K562 (cell line): Measurements from ENCODE around the gene C9orf50. TPM values are rescaled to one million over a fixed set of nuclear protein-coding genes. Genes with fewer than 3 reads are reported as not detected.

ENCODE experiments used
- ATAC-seq: fragments of 200-7000 bp; cut with Tn5 transposase; 3 replicates; pipeline ENCODE4 v1.9.1; 2020; ENCODE audit warnings: moderate library complexity
- BruUV-seq: library from RNA; stranded (reverse); fragments of 400-500 nt; replicated peaks from 2 replicates; lab custom pipeline; 2021; lab: Mats Ljungman, UMichigan
- CTCF ChIA-PET: fragments of 300-600 bp; formaldehyde crosslinking; extraction: SDS; loops from one replicate; lab custom pipeline; 2021; ENCODE audit warnings: low intra/inter-chr PET ratio; lab: Yijun Ruan, JAX
- POLR2A ChIA-PET: fragments of 300-600, 350-650 bp; sonication (Branson Sonifier 250); formaldehyde crosslinking; extraction: SDS; loops from one replicate; lab custom pipeline; 2021; ENCODE audit warnings: antibody characterized with exemption, inconsistent platforms; lab: Yijun Ruan, JAX
- DNase-seq, 4 experiments: peaks; one replicate each; pipeline versions ENCODE4 v3.0.0 to v3.0.0-alpha.2; 2011 to 2018; ENCODE audit warnings: low spot score in 3 of 4, mixed read lengths in 3 of 4; ENCODE audit errors: extremely low read depth in 1 of 4
- FAIRE-seq: peaks from 2 replicates; lab custom pipeline; 2011; peaks lifted over from hg19 to GRCh38; lab: Jason Lieb, UNC
- H2AFZ ChIP-seq: 2 replicates; pipeline ENCODE4 v1.6.0; 2011; ENCODE audit warnings: low read depth, low read length, control low read depth, inconsistent platforms
- H3K27ac ChIP-seq: fragments of 200-600 bp; 3 replicates; pipeline ENCODE4 v1.8.0; 2011; ENCODE audit warnings: low read depth, mild to moderate bottlenecking, control low read depth, inconsistent platforms, low read length, moderate library complexity, mixed read lengths; ENCODE audit errors: extremely low read depth
- H3K27me3 ChIP-seq, 2 experiments: fragments of 300-600 bp in 1 of 2; 2 replicates in 1 of 2; 3 replicates in 1 of 2; pipeline versions ENCODE4 v1.6.0 to v1.8.0; 2011; ENCODE audit warnings: inconsistent platforms in 2 of 2, low read length in 2 of 2, mild to moderate bottlenecking in 1 of 2, mixed read lengths in 1 of 2, moderate library complexity in 1 of 2; ENCODE audit not compliant: control insufficient read depth in 2 of 2, insufficient read depth in 2 of 2
- H3K36me3 ChIP-seq: fragments of 300-600 bp; 3 replicates; pipeline ENCODE4 v1.8.0; 2011; ENCODE audit warnings: mild to moderate bottlenecking, low read length, inconsistent platforms; ENCODE audit not compliant: control insufficient read depth, insufficient read depth
- H3K4me1 ChIP-seq, 2 experiments: fragments of 200-600 bp in 1 of 2; replicated peaks in 1 of 2; 2 replicates in 1 of 2; 3 replicates in 1 of 2; pipeline versions ENCODE4 v1.5.1 to v1.8.0; 2011; ENCODE audit warnings: inconsistent platforms in 2 of 2, low read length in 2 of 2, mild to moderate bottlenecking in 1 of 2, mixed read lengths in 1 of 2, moderate library complexity in 1 of 2; ENCODE audit not compliant: control insufficient read depth in 2 of 2, insufficient read depth in 2 of 2
- H3K4me2 ChIP-seq: 2 replicates; pipeline ENCODE4 v1.6.1; 2011; ENCODE audit warnings: low read length, control low read depth, inconsistent platforms, mixed read lengths; ENCODE audit not compliant: insufficient read depth
- H3K4me3 ChIP-seq: fragments of 200-600 bp; sonication (generic), shearing (Covaris generic); 2 replicates; pipeline ENCODE4 v1.5.1; 2016; ENCODE audit warnings: control low read depth, inconsistent platforms
- H3K79me2 ChIP-seq: fragments of 200-600 bp; 3 replicates; pipeline ENCODE4 v1.8.0; 2011; ENCODE audit warnings: low read length, inconsistent platforms; ENCODE audit not compliant: control insufficient read depth, insufficient read depth
- H3K9ac ChIP-seq, 2 experiments: 2 replicates each; pipeline versions ENCODE4 v1.6.0 to v1.6.1; 2011; ENCODE audit warnings: low read depth in 2 of 2, low read length in 2 of 2, control low read depth in 1 of 2, inconsistent platforms in 1 of 2, mild to moderate bottlenecking in 1 of 2, mixed read lengths in 1 of 2; ENCODE audit not compliant: insufficient read depth in 1 of 2
- H3K9me1 ChIP-seq: one replicate; pipeline ENCODE4 v1.6.0; 2011; ENCODE audit warnings: inconsistent platforms, mild to moderate bottlenecking, low read length, moderate library complexity; ENCODE audit not compliant: control insufficient read depth, insufficient read depth
- H3K9me3 ChIP-seq: replicated peaks from 2 replicates; pipeline ENCODE4 v1.5.1; 2011; ENCODE audit warnings: low read depth, low read length, inconsistent platforms; ENCODE audit not compliant: control insufficient read depth, insufficient read depth
- H4K20me1 ChIP-seq: replicated peaks from 2 replicates; pipeline ENCODE4 v1.6.1; 2011; ENCODE audit warnings: low read length, inconsistent platforms, mixed read lengths; ENCODE audit not compliant: control insufficient read depth, insufficient read depth
- ARNT ChIP-seq, 2 experiments: fragments of 450-650 bp; IDR thresholded peaks; 2 replicates each; pipeline ENCODE4 v1.6.1; 2016; ENCODE audit warnings: mild to moderate bottlenecking in 1 of 2
- FUS ChIP-seq: fragments of 200-400 bp; formaldehyde crosslinking; optimal IDR thresholded peaks from 2 replicates; pipeline ENCODE3; 2017; ENCODE audit warnings: low read depth, low read length
- MCM5 ChIP-seq: fragments of 450-650 bp; IDR thresholded peaks from 2 replicates; pipeline ENCODE4 v1.6.1; 2016; ENCODE audit warnings: low read depth
- ZNF311 ChIP-seq: fragments of 250-450 bp; sonication (Bioruptor Pico); IDR thresholded peaks from 2 replicates; pipeline ENCODE4 v1.4.0; 2020; ENCODE audit warnings: mild to moderate bottlenecking, moderate library complexity
- ZNF699 ChIP-seq: fragments of 250-450 bp; sonication (Bioruptor Pico); IDR thresholded peaks from 2 replicates; pipeline ENCODE4 v1.8.0; 2021; ENCODE audit warnings: mild to moderate bottlenecking, moderate library complexity; ENCODE audit not compliant: insufficient replicate concordance
- ZSCAN29 ChIP-seq: fragments of 450-650 bp; IDR thresholded peaks from 2 replicates; pipeline ENCODE4 v1.6.1; 2017
- WGBS: fragments of 100-300 bp; shearing (Covaris generic); methylation state at CpG from one replicate; pipeline ENCODE4 v1.1.6; 2016; ENCODE audit warnings: low coverage, mixed read lengths; ENCODE audit not compliant: insufficient coverage; ENCODE audit errors: missing lambda C conversion rate; 5-methylcytosine and 5-hydroxymethylcytosine counted together
- in situ Hi-C: fragments of 300-500 bp; cut with MboI; formaldehyde crosslinking; loops from 4 replicates; pipeline ENCODE4 v1.15.0; 2018; ENCODE audit warnings: inconsistent platforms, mixed read lengths
- intact Hi-C: fragments of 100-400 bp; cut with micrococcal nuclease; formaldehyde crosslinking; loops from 2 replicates; pipeline ENCODE4 v1.14.2; 2022
- polyA plus RNA-seq, 8 experiments: library from polyadenylated mRNA; depleted of rRNA in 4 of 8; stranded (reverse) in 5 of 8; unstranded in 3 of 8; fragments of >200 nt; fragmentation: Nextera tagmentation in 2 of 8; fragmentation: Illumina TruSeq in 1 of 8; extraction: Ambion mirVana in 2 of 8; extraction: Trizol in 1 of 8; gene quantifications; 2 replicates each; pipeline versions ENCODE4 v1.2.1 to v1.2.3, GENCODE V29; 2011 to 2014; ENCODE audit warnings: inconsistent platforms in 1 of 8, missing spikeins in 1 of 8
- total RNA-seq, 7 experiments: library from RNA; depleted of rRNA in 6 of 7; stranded (reverse); fragments of >200 nt in 6 of 7; fragmentation: Illumina TruSeq in 2 of 7; extraction: Trizol in 2 of 7; gene quantifications; 2 replicates each; pipeline versions ENCODE4 v1.2.1 to v1.2.3, GENCODE V29; 2011 to 2021; ENCODE audit warnings: low replicate concordance in 1 of 7
- TF ChIP-seq, protein P1 (sequence below): sonication (generic); formaldehyde crosslinking; IDR thresholded peaks from 2 replicates; pipeline ENCODE4 v1.8.0; 2022; ENCODE audit warnings: mild to moderate bottlenecking, missing genetic modification reagents, borderline replicate concordance
- TF ChIP-seq, protein P2 (sequence below): fragments of 450-650 bp; formaldehyde crosslinking; IDR thresholded peaks from 2 replicates; pipeline ENCODE4 v1.4.0; 2022; ENCODE audit warnings: mild to moderate bottlenecking, moderate library complexity

C9orf50 gene
- total and polyA plus RNA-seq, 9 of the 15 experiments (the other 6 are each of a cell fraction or from before 2014, with no cell fraction given), result not detected

DNA sequence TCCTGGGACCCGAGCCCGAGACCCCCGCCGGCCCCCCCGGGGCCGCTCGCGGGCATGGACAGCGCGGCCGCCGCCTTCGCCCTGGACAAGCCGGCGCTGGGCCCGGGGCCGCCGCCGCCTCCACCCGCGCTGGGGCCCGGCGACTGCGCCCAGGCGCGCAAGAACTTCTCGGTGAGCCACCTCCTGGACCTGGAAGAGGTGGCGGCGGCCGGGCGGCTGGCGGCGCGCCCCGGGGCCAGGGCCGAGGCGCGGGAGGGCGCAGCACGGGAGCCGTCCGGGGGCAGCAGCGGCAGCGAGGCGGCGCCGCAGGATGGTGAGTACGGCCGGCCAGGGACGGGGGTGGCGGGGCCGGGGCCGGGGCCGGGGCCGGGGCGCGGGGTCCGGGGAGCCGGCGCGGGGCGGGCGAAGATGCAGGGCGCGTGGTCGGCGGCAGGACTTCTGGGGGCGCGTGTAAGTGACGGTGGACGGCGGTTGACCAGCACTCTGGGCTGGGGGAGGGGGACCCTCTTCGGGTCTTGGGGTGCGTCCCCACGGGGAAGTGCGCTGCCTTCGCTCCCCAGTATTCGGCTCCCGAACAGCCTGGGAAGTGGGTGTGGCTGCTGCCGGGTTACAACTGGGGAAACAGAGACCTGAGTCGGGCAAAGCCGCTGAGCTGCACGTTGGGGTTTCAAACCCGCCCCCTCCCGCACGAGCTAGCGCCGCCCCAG, 45.1 kb upstream of the C9orf50 start:
- Histone ChIP-seq H3K9me1 (peaks cover 3% of the 10 kb centered on the region), H3K4me2 (no peak overlapping the region), H3K27me3 (peaks cover 24 to 49% of the 10 kb centered on the region in 2 experiments), H2AFZ (no peak overlapping the region), H3K27ac (no peak overlapping the region), H3K4me3 (no peak overlapping the region), H3K9ac (no peak overlapping the region), H3K9me3 (no peaks in the 10 kb centered on the region), H4K20me1 (peaks cover 4% of the 10 kb centered on the region; the same call in 1 of the 2 replicates), H3K4me1 (peaks cover 0 to 29% of the 10 kb centered on the region in 2 experiments; a peak in 2 of 5 replicates), H3K79me2 (no peaks in the 10 kb centered on the region), H3K36me3 (no peaks in the 10 kb centered on the region; the same call in 2 of the 3 replicates)
- no TSS peak for BruUV-seq
- POLR2A ChIA-PET, result no interaction called here
- TF ChIP-seq ZNF699 (CRISPR knock-in tag) (no peak), ARNT (IDR thresholded peaks at IDR 0.05) (no peak), MCM5 (no peak), ZSCAN29 (no peak), FUS (no peak), ZNF311 (no peak)
- TF ChIP-seq, protein P1, sequence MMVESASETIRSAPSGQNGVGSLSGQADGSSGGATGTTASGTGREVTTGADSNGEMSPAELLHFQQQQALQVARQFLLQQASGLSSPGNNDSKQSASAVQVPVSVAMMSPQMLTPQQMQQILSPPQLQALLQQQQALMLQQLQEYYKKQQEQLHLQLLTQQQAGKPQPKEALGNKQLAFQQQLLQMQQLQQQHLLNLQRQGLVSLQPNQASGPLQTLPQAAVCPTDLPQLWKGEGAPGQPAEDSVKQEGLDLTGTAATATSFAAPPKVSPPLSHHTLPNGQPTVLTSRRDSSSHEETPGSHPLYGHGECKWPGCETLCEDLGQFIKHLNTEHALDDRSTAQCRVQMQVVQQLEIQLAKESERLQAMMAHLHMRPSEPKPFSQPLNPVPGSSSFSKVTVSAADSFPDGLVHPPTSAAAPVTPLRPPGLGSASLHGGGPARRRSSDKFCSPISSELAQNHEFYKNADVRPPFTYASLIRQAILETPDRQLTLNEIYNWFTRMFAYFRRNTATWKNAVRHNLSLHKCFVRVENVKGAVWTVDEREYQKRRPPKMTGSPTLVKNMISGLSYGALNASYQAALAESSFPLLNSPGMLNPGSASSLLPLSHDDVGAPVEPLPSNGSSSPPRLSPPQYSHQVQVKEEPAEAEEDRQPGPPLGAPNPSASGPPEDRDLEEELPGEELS (CRISPR knock-in tag), result no peak
- TF ChIP-seq, protein P2, sequence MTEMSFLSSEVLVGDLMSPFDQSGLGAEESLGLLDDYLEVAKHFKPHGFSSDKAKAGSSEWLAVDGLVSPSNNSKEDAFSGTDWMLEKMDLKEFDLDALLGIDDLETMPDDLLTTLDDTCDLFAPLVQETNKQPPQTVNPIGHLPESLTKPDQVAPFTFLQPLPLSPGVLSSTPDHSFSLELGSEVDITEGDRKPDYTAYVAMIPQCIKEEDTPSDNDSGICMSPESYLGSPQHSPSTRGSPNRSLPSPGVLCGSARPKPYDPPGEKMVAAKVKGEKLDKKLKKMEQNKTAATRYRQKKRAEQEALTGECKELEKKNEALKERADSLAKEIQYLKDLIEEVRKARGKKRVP (CRISPR knock-in tag), result no peak
- whole genome bisulfite sequencing, result 51% methylated on average over 19 of the region's 88 CpGs
- DNase-seq (peak in 1 of 4 experiments; percentile 11), FAIRE-seq (no peak), ATAC-seq (no peak)
- intact Hi-C loops (no loop called here), in situ Hi-C loops (loop anchor here (10.0 to 25.0 kb wide), 2 partner anchors 671 to 759 kb away; no protein-coding TSS in a partner anchor)
- CTCF ChIA-PET, result interaction anchor here (0.6 kb wide), 1 partner anchor 61 kb away, joined by 4 read pairs; no protein-coding TSS in a partner anchor
